Glomerular visceral epithelial cell (primary cell): Measurements from ENCODE around the gene CD81.
"Not testable (repeated sequence)": the region's sequence is repeated elsewhere in the genome, so short reads cannot be mapped to it uniquely, and the experiment has no call there.

Experiments used
- DNase-seq: peaks from one replicate; pipeline ENCODE4 v3.0.0-alpha.2; 2016; ENCODE audit errors: extremely low spot score

Gene CD81

DNA sequence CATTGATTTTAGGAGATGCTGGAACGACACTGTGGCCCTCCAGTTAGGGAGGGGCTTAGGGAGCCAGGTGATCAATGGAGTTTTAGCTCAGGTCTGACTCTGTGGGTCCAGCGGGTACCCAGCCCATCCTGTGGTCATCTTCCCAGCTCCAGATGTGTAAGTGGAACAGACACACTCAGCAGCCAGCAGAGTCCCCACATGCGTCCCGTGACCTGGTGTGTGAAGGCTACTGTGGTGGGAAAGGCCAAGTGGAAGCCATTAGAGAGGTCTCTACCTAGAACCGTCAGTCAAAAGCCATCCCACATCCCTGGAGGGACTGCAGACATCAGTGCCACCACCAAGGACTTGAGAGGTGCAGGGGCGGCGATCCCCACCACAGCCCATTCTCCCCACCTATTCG is 19.9 kb upstream of the CD81 start:
- DNase-seq, result no peak

GRCh38 chr11:2357651-2358050 is 19.5 kb upstream of the CD81 start:
- DNase-seq, result not testable (repeated sequence)

DNA sequence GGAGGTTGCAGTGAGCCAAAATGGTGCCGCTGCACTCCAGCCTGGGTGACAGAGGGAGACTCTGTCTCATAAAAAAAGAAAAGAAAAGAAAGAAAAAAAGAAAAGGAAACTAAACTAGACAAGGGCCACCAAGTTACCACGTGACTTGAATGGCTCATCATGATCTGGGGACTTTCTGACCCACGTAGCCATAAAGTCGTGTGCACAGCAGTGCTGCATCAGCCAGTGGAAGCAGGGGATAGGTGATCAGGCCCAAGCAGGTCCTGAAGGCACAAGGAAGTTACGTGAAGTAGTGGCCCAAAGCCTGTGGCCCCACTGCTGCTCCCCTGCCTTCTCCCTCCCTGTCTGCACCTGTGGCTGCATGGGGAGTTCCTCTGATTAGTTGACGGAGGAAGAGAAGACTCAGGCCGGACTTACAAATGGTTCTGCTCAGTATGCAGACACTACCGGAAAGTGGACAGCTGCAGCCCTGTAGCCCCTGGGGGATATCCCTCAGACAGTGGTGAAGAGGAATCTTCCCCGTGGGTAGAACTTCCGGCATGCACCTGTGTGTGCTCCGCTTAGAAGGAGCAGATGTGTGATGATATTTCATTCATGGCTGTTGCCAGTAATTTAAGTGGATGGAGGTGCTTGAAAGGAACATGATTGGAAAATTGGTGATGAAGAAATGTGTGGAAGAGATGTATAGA is 18.2 kb upstream of the CD81 start:
- DNase-seq, result no peak

- no peak for DNase-seq
Measured at GRCh38 chr11:2359557-2359956, 17.6 kb upstream of the CD81 start.

DNA sequence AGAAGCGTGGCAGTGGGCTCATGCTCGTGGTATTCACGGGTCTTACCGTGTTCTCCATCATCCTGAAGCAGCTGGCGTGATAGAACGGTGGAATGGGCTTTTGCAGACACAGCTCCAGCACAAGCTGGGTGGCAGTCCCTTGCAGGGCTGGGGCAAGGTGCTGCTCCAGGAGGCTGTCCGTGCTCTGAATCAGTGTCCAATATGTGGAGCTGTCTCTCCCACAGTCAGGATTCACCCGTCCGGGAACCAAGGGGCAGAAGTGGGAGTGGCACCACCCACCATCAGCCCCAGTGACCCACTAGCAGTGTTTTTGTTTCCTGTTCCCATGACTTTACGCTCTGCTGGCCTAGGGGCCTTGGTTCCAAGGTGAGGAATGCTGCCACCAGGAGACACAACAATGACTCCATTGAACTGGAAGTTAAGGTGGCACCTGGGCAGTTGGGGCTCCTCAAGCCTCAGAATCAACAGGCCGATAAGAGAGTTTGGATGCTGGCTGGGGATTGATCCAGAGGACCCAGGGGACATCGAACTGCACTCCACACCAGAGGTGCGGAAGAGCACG is 16.9 kb upstream of the CD81 start:
- DNase-seq, result no peak

DNA sequence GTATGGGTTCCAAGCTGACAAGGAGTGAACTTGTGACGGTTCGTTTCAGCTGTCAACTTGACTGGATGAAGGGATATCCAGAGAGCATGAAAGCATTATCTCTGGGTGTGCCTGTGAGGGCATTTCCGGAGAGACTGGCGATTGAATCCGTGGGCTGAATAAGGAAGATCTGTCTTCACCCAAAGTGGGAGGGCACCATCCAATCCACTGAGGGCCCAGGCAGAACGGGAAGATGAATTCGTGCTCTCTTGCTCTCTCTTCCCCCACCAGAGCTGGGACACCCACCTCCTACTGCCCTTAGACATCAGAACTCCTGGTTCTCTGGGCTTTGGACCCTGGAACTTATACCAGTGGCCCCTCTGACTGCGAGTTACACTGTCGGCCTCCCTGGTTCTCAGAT is 15.5 kb upstream of the CD81 start:
- DNase-seq, result no peak

- DNase-seq, result no peak
Measured at GRCh38 chr11:2362414-2362813, 14.7 kb upstream of the CD81 start.

- no peak for DNase-seq
Measured at GRCh38 chr11:2363130-2363529, 14.0 kb upstream of the CD81 start.

DNA sequence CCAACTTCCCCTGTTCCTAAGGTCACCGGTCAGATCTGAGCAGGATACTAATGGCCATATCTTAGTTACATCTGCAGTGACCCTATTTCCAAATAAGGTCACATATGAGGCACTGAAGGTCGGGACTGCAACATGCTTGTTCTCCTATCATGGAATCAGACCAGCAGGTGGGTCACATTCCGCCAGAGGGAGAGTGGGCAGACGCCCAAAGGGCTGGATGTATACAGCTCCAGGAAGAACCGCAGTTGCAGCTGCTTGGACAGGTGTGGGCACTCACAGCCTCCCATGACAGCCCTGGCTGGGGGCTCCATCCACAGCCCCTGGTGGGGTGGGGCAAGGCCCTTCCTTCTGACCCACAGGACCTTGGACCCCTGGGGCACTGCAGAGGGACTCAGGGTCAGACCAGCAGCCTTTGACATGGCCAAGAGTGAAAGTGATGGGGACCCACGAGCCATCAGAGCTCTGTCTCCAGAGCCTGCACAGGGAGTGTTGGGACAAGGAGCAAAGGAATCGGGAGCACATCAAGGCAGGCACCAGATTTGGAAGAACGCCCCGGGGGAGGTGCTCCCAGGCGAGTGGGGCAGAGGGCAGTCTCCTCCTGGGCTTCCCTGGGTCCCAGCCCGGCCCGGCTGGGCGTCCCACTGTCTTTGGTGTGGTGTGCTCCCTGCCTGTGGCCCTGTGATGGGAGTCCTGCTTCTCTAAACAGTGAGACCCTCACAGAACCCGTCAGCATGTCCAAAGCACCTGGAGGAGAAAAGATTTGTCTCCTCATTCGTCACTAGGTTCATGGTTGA is 13.3 kb upstream of the CD81 start:
- no peak for DNase-seq

DNA sequence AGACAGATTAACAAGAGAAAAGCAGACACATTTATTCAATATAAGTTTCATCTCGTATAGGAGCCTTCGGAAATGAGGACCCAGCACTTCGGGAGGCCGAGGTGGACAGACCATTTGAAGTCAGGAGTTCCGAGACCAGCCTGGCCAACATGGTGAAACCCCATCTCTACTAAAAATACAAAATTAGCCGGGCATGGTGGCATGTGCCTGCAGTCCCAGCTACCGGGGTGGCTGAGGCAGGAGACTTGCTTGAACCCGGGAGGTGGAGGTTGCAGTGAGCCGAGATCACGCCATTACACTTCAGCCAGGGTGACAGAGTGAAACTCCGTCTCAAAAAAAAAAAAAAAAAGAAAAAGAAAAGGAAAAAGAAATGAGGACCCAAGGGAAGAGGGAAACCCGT is 12.7 kb upstream of the CD81 start:
- not testable (repeated sequence) for DNase-seq

DNA sequence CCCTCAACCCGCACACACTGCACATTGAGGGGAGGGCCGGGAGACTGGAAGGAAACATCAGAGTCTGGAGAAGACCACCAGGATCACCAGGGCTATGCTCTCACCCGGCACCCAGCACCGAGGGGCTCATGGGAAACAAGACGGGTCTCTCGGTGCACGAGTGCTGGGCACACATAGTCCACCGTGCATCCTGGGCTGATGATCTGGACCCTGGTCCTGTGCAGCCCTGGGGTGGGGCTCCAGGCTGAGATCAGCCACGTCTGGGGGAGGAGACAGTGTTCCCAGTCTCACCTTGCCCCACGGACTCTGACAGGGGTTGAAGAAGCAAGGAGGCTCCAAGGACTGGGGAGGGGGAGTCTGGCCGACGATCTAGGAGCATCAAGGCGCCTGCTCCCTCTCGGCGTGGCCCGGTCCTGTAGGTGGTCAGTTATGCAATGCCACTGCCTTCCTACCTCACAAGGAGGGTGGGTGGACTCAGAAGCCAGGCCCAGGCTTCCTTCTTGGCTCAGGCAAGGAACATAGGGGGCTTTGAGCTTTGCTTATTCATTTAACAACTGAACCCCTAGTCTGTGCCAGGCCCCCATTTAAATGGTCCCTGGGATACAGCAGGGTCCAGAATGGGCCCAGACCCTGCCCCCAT is 11.4 kb upstream of the CD81 start:
- DNase-seq, result no peak

GRCh38 chr11:2366276-2366675 is 10.8 kb upstream of the CD81 start:
- no peak for DNase-seq

DNA sequence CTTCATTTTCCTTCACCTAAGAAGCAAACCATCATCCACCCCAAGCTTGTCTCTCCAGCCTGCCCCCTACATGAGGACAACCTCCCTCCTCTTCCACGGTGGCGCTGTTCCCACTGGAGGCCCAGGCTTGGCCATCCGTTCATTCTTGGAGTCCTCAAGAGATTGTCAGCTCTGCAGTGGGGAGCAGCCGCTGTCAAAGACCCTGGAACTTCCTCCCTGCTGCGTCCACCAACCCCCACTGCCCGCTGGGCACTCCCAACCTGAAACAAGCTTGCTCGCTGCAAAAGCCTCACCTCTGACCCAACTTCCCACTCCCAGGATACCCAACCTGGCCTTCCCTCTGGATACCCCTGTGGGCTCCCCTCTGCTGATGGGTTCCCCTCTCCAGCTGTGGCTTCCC is 10.4 kb upstream of the CD81 start:
- DNase-seq, result no peak

GRCh38 chr11:2367266-2368160 is 9.6 kb upstream of the CD81 start:
- DNase-seq, result no peak

- DNase-seq, result no peak
Measured at GRCh38 chr11:2368178-2368850, 8.8 kb upstream of the CD81 start.

GRCh38 chr11:2368851-2369180 is 8.3 kb upstream of the CD81 start:
- no peak for DNase-seq

GRCh38 chr11:2369320-2369719 is 7.8 kb upstream of the CD81 start:
- no peak for DNase-seq

- no peak for DNase-seq
Measured at GRCh38 chr11:2369896-2370295, 7.2 kb upstream of the CD81 start.

- DNase-seq, result no peak
Measured at GRCh38 chr11:2374456-2375201, 2.5 kb upstream of the CD81 start.

- no peak for DNase-seq
Measured at GRCh38 chr11:2375341-2375853, 1.7 kb upstream of the CD81 start.
